Measurements from ENCODE around the gene IL1B. TPM values are rescaled to one million over a fixed set of nuclear protein-coding genes. Genes with fewer than 3 reads are reported as not detected.

Gene IL1B
- total and polyA plus RNA-seq, 2 donors (not counting 3 experiments of a cell fraction or from before 2014, with no cell fraction given) = 0.25 TPM; not detected in 1

DNA sequence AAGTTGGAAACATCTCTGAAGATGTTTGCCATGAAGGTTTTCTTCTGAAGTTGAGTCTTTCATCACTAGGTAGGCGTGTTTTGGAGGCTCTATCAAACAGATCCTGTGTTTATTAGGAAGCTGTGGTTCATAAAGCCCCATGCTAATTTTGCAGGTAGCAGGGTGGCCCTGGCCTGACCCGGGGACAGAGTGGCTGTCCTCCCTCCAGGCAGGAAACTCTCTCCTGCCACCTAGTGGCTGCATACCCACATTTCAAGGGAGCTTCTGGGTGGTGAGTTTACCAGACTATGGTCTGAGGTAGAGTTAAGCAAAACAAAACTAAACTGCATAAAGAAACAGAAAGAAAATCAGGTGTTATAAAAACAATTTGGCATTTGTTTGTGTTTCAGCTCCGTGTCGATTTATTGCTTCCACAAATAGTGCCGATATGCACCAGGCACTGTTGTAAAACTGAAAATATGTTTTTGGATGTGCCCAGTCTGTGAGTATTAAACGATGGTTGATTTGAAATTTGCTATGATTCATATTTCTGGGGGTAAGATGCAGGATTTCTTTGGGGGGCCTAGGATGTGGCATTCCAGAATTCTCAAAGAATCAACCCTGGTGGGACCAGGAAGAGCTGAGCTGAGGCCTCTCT is 48.4 kb upstream of the IL1B start:
- Histone ChIP-seq H3K27ac (ENCODE audit: insufficient read depth, low read depth, low read length) (no peak overlapping the region), H3K4me2 (ENCODE audit: insufficient read depth, low read length) (no peak overlapping the region), H3K79me2 (ENCODE audit: control insufficient read depth, insufficient read depth, low read length) (no peaks in the 10 kb centered on the region), H3K9ac (replicated peaks; ENCODE audit: extremely low read depth, insufficient read depth, low read length) (no peak overlapping the region), H3K27me3 (ENCODE audit: control insufficient read depth in 2 of 2, insufficient read depth in 2 of 2, low read length in 2 of 2) (no peaks in the 10 kb centered on the region), H4K20me1 (replicated peaks; ENCODE audit: control insufficient read depth, extremely low read depth, insufficient read depth, low read length) (no peaks in the 10 kb centered on the region), H3K9me3 (replicated peaks; ENCODE audit: control insufficient read depth, insufficient read depth, low read length) (no peaks in the 10 kb centered on the region), H3K4me3 (replicated peaks in 1 of 3; ENCODE audit: insufficient read depth in 1 of 3, low read depth in 1 of 3, low read length in 3 of 3) (no peak overlapping the region), H3K36me3 (ENCODE audit: control insufficient read depth in 2 of 2, extremely low read depth in 1 of 2, insufficient read depth in 2 of 2, low read length in 2 of 2) (no peaks in the 10 kb centered on the region), H3K9me1 (replicated peaks; ENCODE audit: control insufficient read depth, extremely low read depth, insufficient read depth, low read length) (no peaks in the 10 kb centered on the region), H2AFZ (ENCODE audit: low read depth, low read length) (no peak overlapping the region), H3K4me1 (ENCODE audit: control insufficient read depth, extremely low read depth, insufficient read depth, low read length) (peaks cover 19% of the 10 kb centered on the region)
- FAIRE-seq = peak; percentile 50
- ChIA-PET POLR2A (no interaction called here), CTCF (interaction anchor here (0.6 to 4.0 kb wide), 54 partner anchors 9 to 274 kb away, joined by 3 to 218 read pairs (median 5); partner anchors contain the start of genes CKAP2L, IL1A and IL1B)
- peak; percentile 38 for DNase-seq (ENCODE audit: low read depth, low spot score)
- intact Hi-C loops (cut with micrococcal nuclease) (loop anchor here (1.0 to 2.0 kb wide), 3 partner anchors 56 to 136 kb away; no protein-coding TSS in a partner anchor), dilution Hi-C loops (cut with MboI; ENCODE audit: extremely low pct_ligation_motif_present, low sequenced_read_pairs) (no loop called here)
- TF ChIP-seq, protein P1, sequence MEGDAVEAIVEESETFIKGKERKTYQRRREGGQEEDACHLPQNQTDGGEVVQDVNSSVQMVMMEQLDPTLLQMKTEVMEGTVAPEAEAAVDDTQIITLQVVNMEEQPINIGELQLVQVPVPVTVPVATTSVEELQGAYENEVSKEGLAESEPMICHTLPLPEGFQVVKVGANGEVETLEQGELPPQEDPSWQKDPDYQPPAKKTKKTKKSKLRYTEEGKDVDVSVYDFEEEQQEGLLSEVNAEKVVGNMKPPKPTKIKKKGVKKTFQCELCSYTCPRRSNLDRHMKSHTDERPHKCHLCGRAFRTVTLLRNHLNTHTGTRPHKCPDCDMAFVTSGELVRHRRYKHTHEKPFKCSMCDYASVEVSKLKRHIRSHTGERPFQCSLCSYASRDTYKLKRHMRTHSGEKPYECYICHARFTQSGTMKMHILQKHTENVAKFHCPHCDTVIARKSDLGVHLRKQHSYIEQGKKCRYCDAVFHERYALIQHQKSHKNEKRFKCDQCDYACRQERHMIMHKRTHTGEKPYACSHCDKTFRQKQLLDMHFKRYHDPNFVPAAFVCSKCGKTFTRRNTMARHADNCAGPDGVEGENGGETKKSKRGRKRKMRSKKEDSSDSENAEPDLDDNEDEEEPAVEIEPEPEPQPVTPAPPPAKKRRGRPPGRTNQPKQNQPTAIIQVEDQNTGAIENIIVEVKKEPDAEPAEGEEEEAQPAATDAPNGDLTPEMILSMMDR (IDR thresholded peaks at IDR 0.05; ENCODE audit: extremely low read depth in 1 of 2, insufficient read depth in 1 of 2, low read depth in 1 of 2, low read length in 2 of 2) = peak; percentile 59 to 74
- TF ChIP-seq, protein P2, sequence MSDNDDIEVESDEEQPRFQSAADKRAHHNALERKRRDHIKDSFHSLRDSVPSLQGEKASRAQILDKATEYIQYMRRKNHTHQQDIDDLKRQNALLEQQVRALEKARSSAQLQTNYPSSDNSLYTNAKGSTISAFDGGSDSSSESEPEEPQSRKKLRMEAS (IDR thresholded peaks at IDR 0.05; ENCODE audit: insufficient read depth, insufficient read length) = no peak
- TF ChIP-seq MYC (IDR thresholded peaks at IDR 0.05; ENCODE audit: low read depth, low read length) = no peak
- BruUV-seq (replicated peaks) = no TSS peak

DNA sequence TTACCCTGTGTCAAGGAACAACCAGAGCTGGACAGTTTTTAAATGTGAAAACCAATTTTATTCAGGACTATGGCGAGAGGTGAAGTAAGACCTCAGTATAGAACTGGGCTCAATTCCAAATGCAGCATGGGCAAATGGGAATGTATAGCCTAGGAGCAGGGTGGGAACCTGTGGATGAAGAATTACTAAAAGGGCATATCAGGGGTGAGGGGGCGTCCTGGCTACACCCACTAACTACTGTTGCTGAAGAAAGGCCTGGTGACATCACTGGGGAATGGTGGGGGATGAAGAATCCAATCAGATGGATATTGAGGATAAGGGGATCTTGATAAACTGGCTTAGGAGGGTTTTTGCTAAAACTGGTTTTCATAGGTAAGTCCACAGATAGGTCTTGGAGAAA is 47.1 kb upstream of the IL1B start:
- no peak overlapping the region for H3K9ac ChIP-seq (replicated peaks; ENCODE audit: extremely low read depth, insufficient read depth, low read length)
- H3K4me2 ChIP-seq (ENCODE audit: insufficient read depth, low read length) = no peak overlapping the region
- no peak for FAIRE-seq
- TF ChIP-seq GATA2 (IDR thresholded peaks at IDR 0.05; ENCODE audit: insufficient read depth, insufficient read length, low read depth, low read length) = no peak
- no peak for TF ChIP-seq EZH2 (IDR thresholded peaks at IDR 0.05; ENCODE audit: borderline replicate concordance, low read depth, low read length, severe bottlenecking)
- no peak for TF ChIP-seq POLR2A (IDR thresholded peaks at IDR 0.05; ENCODE audit: low read depth, low read length)
- no peak for TF ChIP-seq FOS (IDR thresholded peaks at IDR 0.05; ENCODE audit: borderline replicate concordance, insufficient read depth, low read length)
- TF ChIP-seq, protein P2 (IDR thresholded peaks at IDR 0.05; ENCODE audit: insufficient read depth, insufficient read length) = no peak
- TF ChIP-seq JUN (IDR thresholded peaks at IDR 0.05; ENCODE audit: borderline replicate concordance, insufficient read depth, insufficient read length, low read depth) = no peak
- TF ChIP-seq, protein P1 (IDR thresholded peaks at IDR 0.05; ENCODE audit: extremely low read depth in 1 of 2, insufficient read depth in 1 of 2, low read depth in 1 of 2, low read length in 2 of 2) = no peak
- no peak for TF ChIP-seq MYC (IDR thresholded peaks at IDR 0.05; ENCODE audit: low read depth, low read length)
- TF ChIP-seq POLR2AphosphoS5 (IDR thresholded peaks at IDR 0.05; ENCODE audit: insufficient read depth, low read depth, low read length) = no peak
- no peaks in the 10 kb centered on the region for H3K36me3 ChIP-seq (ENCODE audit: control insufficient read depth in 2 of 2, extremely low read depth in 1 of 2, insufficient read depth in 2 of 2, low read length in 2 of 2)
- no peak overlapping the region for H2AFZ ChIP-seq (ENCODE audit: low read depth, low read length)
- no peak overlapping the region for H3K4me3 ChIP-seq (replicated peaks in 1 of 3; ENCODE audit: insufficient read depth in 1 of 3, low read depth in 1 of 3, low read length in 3 of 3)
- no TSS peak for BruUV-seq (replicated peaks)
- DNase-seq (ENCODE audit: low read depth, low spot score) = no peak
- no peaks in the 10 kb centered on the region for H4K20me1 ChIP-seq (replicated peaks; ENCODE audit: control insufficient read depth, extremely low read depth, insufficient read depth, low read length)
- intact Hi-C loops (cut with micrococcal nuclease) (loop anchor here (2.0 kb wide), 1 partner anchor 57 kb away; no protein-coding TSS in a partner anchor), dilution Hi-C loops (cut with MboI; ENCODE audit: extremely low pct_ligation_motif_present, low sequenced_read_pairs) (no loop called here)
- no peaks in the 10 kb centered on the region for H3K79me2 ChIP-seq (ENCODE audit: control insufficient read depth, insufficient read depth, low read length)
- no peak overlapping the region for H3K27ac ChIP-seq (ENCODE audit: insufficient read depth, low read depth, low read length)
- ChIA-PET POLR2A (no interaction called here), CTCF (interaction anchor here (1.9 kb wide), 1 partner anchor 58 kb away, joined by 6 read pairs; no protein-coding TSS in a partner anchor)
- H3K9me1 ChIP-seq (replicated peaks; ENCODE audit: control insufficient read depth, extremely low read depth, insufficient read depth, low read length) = no peaks in the 10 kb centered on the region
- no peaks in the 10 kb centered on the region for H3K9me3 ChIP-seq (replicated peaks; ENCODE audit: control insufficient read depth, insufficient read depth, low read length)
- no peaks in the 10 kb centered on the region for H3K27me3 ChIP-seq (ENCODE audit: control insufficient read depth in 2 of 2, insufficient read depth in 2 of 2, low read length in 2 of 2)
- peaks cover 23% of the 10 kb centered on the region for H3K4me1 ChIP-seq (ENCODE audit: control insufficient read depth, extremely low read depth, insufficient read depth, low read length)
